HG03039 (cell line): Measurements from ENCODE around the gene DNAH12.
"Not testable (repeated sequence)": the region's sequence is repeated elsewhere in the genome, so short reads cannot be mapped to it uniquely, and the experiment has no call there.

ENCODE experiments used
- ATAC-seq: cut with Tn5 transposase; IDR thresholded peaks from one replicate; pipeline ENCODE4 v1.9.1; 2021; ENCODE audit warnings: mild to moderate bottlenecking, moderate library complexity; ENCODE audit not compliant: unreplicated experiment

DNAH12 gene

GRCh38 chr3:57545636-57546268, 1.6 kb upstream of the DNAH12 start:
- ATAC-seq, result no peak

GRCh38 chr3:57538465-57538864, 5.7 kb downstream of the DNAH12 start:
- ATAC-seq, result no peak

- no peak for ATAC-seq
Observed at GRCh38 chr3:57530071-57530608, 14.0 kb downstream of the DNAH12 start.

- no peak for ATAC-seq
Observed at GRCh38 chr3:57518276-57518915, 25.7 kb downstream of the DNAH12 start.

GRCh38 chr3:57512166-57512565, 32.0 kb downstream of the DNAH12 start:
- no peak for ATAC-seq

- no peak for ATAC-seq
Observed at GRCh38 chr3:57505901-57506300, 38.2 kb downstream of the DNAH12 start.

GRCh38 chr3:57500506-57500905, 43.6 kb downstream of the DNAH12 start:
- ATAC-seq, result no peak

- no peak for ATAC-seq
Observed at GRCh38 chr3:57497904-57498303, 46.2 kb downstream of the DNAH12 start.

- ATAC-seq, result no peak
Observed at GRCh38 chr3:57484563-57484962, 59.6 kb downstream of the DNAH12 start.

- not testable (repeated sequence) for ATAC-seq
Observed at GRCh38 chr3:57477193-57477592, 67.0 kb downstream of the DNAH12 start.

GRCh38 chr3:57464801-57465200, 79.3 kb downstream of the DNAH12 start:
- ATAC-seq, result no peak

GRCh38 chr3:57464011-57464410, 80.1 kb downstream of the DNAH12 start:
- ATAC-seq, result no peak

- ATAC-seq, result no peak
Observed at GRCh38 chr3:57451150-57451846, 92.8 kb downstream of the DNAH12 start.

- not testable (repeated sequence) for ATAC-seq
Observed at GRCh38 chr3:57449276-57449847, 94.8 kb downstream of the DNAH12 start.

GRCh38 chr3:57448489-57448888, 95.7 kb downstream of the DNAH12 start:
- not testable (repeated sequence) for ATAC-seq

GRCh38 chr3:57446318-57446841, 97.8 kb downstream of the DNAH12 start:
- no peak for ATAC-seq

- ATAC-seq, result no peak
Observed at GRCh38 chr3:57444469-57444868, 99.7 kb downstream of the DNAH12 start.

GRCh38 chr3:57440144-57440543, 104.0 kb downstream of the DNAH12 start:
- ATAC-seq, result not testable (repeated sequence)

GRCh38 chr3:57438460-57438859, 105.7 kb downstream of the DNAH12 start:
- not testable (repeated sequence) for ATAC-seq

- ATAC-seq, result no peak
Observed at GRCh38 chr3:57436195-57436761, 107.9 kb downstream of the DNAH12 start.

- no peak for ATAC-seq
Observed at GRCh38 chr3:57434041-57434440, 110.1 kb downstream of the DNAH12 start.
